ENCODE results near the gene SSH3.

- TF ChIP-seq, protein P1, sequence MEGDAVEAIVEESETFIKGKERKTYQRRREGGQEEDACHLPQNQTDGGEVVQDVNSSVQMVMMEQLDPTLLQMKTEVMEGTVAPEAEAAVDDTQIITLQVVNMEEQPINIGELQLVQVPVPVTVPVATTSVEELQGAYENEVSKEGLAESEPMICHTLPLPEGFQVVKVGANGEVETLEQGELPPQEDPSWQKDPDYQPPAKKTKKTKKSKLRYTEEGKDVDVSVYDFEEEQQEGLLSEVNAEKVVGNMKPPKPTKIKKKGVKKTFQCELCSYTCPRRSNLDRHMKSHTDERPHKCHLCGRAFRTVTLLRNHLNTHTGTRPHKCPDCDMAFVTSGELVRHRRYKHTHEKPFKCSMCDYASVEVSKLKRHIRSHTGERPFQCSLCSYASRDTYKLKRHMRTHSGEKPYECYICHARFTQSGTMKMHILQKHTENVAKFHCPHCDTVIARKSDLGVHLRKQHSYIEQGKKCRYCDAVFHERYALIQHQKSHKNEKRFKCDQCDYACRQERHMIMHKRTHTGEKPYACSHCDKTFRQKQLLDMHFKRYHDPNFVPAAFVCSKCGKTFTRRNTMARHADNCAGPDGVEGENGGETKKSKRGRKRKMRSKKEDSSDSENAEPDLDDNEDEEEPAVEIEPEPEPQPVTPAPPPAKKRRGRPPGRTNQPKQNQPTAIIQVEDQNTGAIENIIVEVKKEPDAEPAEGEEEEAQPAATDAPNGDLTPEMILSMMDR (IDR thresholded peaks at IDR 0.05) = no peak
- TF ChIP-seq POLR2A (IDR thresholded peaks at IDR 0.05) = no peak
Measured at GRCh38 chr11:67356387-67356863, 53.1 kb downstream of the SSH3 start.
